ENCODE data around the gene LZTS3.
"Not testable (repeated sequence)": the region's sequence is repeated elsewhere in the genome, so short reads cannot be mapped to it uniquely, and the experiment has no call there.

LZTS3 gene

DNA sequence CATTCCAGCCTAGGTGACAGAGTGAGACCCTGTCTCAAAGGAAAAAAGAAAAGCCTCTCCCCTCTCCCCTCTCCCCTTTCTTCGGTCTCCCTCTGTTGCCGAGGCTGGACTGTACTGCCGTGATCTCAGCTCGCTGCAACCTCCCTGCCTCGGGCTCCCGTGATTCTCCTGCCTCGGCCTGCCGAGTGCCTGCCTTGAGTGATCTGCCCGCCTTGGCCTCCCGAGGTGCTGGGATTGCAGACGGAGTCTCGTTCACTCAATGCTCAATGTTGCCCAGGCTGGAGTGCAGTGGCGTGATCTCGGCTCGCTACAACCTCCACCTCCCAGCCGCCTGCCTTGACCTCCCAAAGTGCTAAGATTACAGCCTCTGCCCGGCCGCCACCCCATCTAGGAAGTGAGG is 49.2 kb downstream of the LZTS3 start:
- DNase-seq (ENCODE audit: low read depth); H3K4me3 ChIP-seq (ENCODE audit: low read length): not testable (repeated sequence)

DNA sequence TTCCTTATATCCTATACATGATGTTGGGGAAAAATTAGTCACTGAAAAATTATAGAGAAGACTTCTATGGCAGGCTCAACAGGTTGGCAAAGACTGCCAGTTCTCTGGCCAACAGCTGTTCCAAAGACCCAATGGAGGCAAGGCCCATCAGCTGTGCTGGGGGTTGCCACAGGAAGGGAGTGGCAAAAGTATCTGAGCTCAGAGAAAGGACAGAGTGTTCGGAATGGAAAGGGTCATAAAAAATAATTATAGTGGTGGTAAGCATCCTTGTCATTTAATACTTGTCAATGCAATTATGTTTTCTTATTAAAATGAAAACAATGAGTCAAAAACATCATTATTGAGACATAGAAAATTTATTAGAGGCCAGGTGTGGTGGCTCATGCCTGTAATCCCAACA is 49.8 kb downstream of the LZTS3 start:
- TF ChIP-seq, protein P1, sequence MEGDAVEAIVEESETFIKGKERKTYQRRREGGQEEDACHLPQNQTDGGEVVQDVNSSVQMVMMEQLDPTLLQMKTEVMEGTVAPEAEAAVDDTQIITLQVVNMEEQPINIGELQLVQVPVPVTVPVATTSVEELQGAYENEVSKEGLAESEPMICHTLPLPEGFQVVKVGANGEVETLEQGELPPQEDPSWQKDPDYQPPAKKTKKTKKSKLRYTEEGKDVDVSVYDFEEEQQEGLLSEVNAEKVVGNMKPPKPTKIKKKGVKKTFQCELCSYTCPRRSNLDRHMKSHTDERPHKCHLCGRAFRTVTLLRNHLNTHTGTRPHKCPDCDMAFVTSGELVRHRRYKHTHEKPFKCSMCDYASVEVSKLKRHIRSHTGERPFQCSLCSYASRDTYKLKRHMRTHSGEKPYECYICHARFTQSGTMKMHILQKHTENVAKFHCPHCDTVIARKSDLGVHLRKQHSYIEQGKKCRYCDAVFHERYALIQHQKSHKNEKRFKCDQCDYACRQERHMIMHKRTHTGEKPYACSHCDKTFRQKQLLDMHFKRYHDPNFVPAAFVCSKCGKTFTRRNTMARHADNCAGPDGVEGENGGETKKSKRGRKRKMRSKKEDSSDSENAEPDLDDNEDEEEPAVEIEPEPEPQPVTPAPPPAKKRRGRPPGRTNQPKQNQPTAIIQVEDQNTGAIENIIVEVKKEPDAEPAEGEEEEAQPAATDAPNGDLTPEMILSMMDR (conservative IDR thresholded peaks at IDR 0.05; ENCODE audit: low read length), result no peak
- no peak overlapping the region for H3K4me3 ChIP-seq (ENCODE audit: low read length)
- DNase-seq (ENCODE audit: low read depth), result no peak

DNA sequence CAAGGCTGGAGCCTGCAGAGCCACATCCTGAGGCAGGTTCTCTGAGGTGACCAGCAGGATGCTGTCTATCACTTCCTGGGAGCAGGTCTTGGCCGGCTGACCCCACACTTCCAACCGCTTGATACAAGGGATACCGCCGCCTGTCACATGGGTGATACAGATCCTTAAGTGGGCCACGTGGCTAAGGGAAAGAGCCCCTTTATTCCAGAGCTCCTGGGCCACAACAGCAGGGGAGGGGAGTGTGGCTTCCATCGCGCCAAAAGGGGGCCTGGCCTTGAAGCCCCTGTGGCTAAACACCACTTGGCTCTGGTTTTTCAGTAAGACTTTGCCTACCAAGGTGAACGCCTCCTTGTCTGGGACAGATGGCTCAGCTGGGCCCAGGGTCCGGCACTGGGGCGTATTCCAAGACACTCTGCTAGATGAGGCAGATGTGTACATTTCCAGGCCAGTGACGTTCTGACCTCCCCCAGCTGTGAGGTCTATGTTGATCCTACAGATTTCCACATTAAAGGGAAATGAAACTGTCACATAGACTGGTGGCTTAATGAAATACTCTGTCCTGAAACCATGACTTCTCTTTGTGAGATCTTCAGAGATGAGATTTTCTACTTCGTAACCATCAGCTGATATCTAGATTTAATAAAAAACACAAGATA is 51.3 kb downstream of the LZTS3 start:
- DNase-seq (ENCODE audit: low read depth), result no peak
- TF ChIP-seq, protein P1 (conservative IDR thresholded peaks at IDR 0.05; ENCODE audit: low read length), result no peak

DNA sequence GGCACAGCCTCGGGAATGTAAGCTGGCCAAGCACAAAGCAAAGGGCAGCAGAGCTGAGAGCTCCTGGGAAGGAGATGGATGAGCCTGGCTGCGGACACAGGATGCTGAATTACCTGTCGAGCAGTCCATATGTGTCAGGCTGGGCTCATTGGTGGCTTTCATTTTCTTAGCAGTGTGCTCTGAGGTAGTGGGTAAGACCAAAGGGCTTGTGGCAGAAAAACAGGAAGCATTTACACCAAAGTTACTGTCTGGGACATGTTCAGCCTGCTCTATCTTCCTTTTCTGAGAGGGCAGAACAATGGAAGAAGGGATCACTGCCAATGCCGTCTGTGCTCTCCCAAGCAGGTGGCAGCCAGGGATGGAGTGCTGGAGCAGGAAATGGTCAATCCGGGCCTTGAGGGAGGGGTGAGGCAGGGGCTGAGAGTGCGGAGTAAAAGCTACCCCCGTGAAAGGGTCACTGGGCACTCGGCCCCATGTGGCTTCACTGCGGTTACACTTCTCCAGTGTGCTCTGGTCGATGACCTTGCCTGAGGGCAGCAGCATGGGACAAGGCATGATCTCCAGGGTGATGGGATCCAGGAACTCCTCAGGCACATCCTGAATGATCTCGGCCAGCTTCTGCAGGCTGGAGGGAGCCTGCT is 52.0 kb downstream of the LZTS3 start:
- no peak for DNase-seq (ENCODE audit: low read depth)
- TF ChIP-seq, protein P1 (conservative IDR thresholded peaks at IDR 0.05; ENCODE audit: low read length), result no peak
- H3K4me3 ChIP-seq (ENCODE audit: low read length), result no peak overlapping the region

More for the DNA sequence above, 51.3 kb downstream of the LZTS3 start:
- H3K4me3 ChIP-seq (ENCODE audit: low read length), result no peak overlapping the region

DNA sequence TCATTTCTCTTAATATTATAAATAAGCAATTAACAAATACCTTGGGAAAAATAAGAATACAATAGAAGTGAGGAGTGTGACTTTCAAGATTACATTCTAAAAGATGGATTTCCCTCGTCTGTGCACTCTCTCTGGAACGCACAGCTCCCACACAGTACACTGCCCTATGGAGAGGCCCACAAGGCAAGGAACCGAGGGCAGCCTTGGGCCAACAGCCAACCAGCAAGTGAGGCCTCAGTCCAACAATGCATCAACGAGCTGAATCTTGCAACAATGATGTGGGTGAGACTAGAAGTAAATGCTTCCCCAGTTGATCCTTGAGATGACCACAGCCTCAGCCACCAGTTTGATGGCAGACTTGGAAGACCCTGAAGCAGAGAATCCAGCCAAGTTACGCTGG is 54.3 kb downstream of the LZTS3 start:
- no peak for DNase-seq (ENCODE audit: low read depth)
- TF ChIP-seq, protein P1 (conservative IDR thresholded peaks at IDR 0.05; ENCODE audit: low read length), result no peak
- H3K4me3 ChIP-seq (ENCODE audit: low read length), result no peak overlapping the region

DNA sequence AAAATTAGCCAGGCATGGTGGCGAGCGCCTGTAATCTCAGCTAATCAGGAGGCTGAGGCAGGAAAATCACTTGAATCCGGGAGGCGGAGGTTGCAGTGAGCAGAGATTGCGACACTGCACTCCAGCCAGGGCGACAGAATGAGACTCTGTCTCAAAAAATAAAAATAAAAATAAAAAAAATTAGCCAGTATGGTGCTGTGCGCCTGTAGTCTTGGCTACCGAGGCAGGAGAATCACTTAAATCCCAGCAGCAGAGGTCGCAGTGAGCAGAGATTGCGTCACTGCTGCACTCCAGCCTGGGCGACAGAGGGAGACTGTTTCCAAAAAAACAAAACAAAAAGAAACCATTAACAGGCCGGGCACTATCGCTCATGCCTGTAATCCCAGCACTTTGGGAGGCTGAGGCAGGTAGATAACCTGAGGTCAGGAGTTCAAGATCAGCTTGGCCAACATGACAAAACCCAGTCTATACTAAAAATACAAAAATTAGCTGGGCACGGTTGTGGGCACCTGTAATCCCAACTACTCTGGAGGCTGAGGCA is 55.4 kb downstream of the LZTS3 start:
- H3K4me3 ChIP-seq (ENCODE audit: low read length), result not testable (repeated sequence)
- peak; percentile 77 for DNase-seq (ENCODE audit: low read depth)
- TF ChIP-seq, protein P1 (conservative IDR thresholded peaks at IDR 0.05; ENCODE audit: low read length), result peak; percentile 65

DNA sequence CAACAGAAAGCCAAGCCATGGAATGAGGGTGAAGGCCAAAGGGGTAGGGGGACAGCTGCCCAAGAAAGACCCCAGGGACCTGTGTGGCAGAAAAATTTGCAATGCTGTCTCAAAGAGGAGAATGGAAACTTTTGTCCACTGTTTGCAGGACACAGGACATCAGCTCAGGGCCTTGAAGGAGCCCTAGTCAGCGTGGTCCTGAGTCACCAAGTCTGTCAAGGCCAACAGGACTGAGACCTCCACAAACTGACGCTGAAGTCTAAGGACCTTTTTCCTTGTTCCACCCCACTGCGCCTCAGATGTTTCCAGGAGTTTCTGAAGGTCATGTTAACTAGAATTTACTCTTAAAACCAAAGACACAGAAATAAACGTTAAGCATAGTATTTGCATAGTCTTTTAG is 57.0 kb downstream of the LZTS3 start:
- TF ChIP-seq, protein P1 (conservative IDR thresholded peaks at IDR 0.05; ENCODE audit: low read length), result no peak
- no peak for DNase-seq (ENCODE audit: low read depth)
- H3K4me3 ChIP-seq (ENCODE audit: low read length), result no peak overlapping the region
